Endothelial cell of umbilical vein (primary cell): ENCODE data around the gene FAM131B. TPM values are rescaled to one million over a fixed set of nuclear protein-coding genes. Genes with fewer than 3 reads are reported as not detected.

Source experiments
- BruUV-seq: library from RNA; stranded (reverse); fragments of 400-500 nt; replicated peaks from 2 replicates; lab custom pipeline; 2021; lab: Mats Ljungman, UMichigan
- CTCF ChIA-PET: fragments of 300-600, 350-600 bp; sonication (Branson Sonifier 250); formaldehyde crosslinking; loops from one replicate; lab custom pipeline; 2021; ENCODE audit warnings: antibody characterized with exemption, inconsistent platforms; lab: Charles Lee
- POLR2A ChIA-PET: fragments of 300-600, 350-600 bp; sonication (Branson Sonifier 250); formaldehyde crosslinking; loops from one replicate; lab custom pipeline; 2021; ENCODE audit warnings: antibody characterized with exemption, inconsistent platforms; lab: Charles Lee
- DNase-seq: peaks from one replicate; pipeline ENCODE4 v3.0.0-alpha.2; 2011; ENCODE audit warnings: low read depth, low spot score
- FAIRE-seq: peaks from 2 replicates; lab custom pipeline; 2011; peaks lifted over from hg19 to GRCh38; lab: Jason Lieb, UNC
- H2AFZ ChIP-seq: 2 replicates; pipeline ENCODE4 v1.6.0; 2012; ENCODE audit warnings: low read depth, low read length, control low read depth, inconsistent platforms
- H3K27ac ChIP-seq: 2 replicates; pipeline ENCODE4 v1.5.1; 2011; ENCODE audit warnings: low read depth, mild to moderate bottlenecking, control low read depth, low read length, moderate library complexity; ENCODE audit not compliant: insufficient read depth
- H3K27me3 ChIP-seq, 2 experiments: 2 replicates each; pipeline versions ENCODE4 v1.6.0 to v1.6.1; 2011; ENCODE audit warnings: low read length in 2 of 2, mixed read lengths in 1 of 2; ENCODE audit not compliant: control insufficient read depth in 2 of 2, insufficient read depth in 2 of 2
- H3K36me3 ChIP-seq, 2 experiments: 2 replicates in 1 of 2; 3 replicates in 1 of 2; pipeline ENCODE4 v1.5.1; 2011; ENCODE audit warnings: low read length in 2 of 2, mild to moderate bottlenecking in 1 of 2, moderate library complexity in 1 of 2; ENCODE audit not compliant: control insufficient read depth in 2 of 2, insufficient read depth in 2 of 2; ENCODE audit errors: extremely low read depth in 1 of 2
- H3K4me1 ChIP-seq: 3 replicates; pipeline ENCODE4 v1.5.1; 2011; ENCODE audit warnings: mild to moderate bottlenecking, low read length; ENCODE audit not compliant: control insufficient read depth, insufficient read depth; ENCODE audit errors: extremely low read depth
- H3K4me2 ChIP-seq: 2 replicates; pipeline ENCODE4 v1.6.1; 2011; ENCODE audit warnings: low read length, control low read depth, mixed read lengths; ENCODE audit not compliant: insufficient read depth
- H3K4me3 ChIP-seq, 3 experiments: fragments of 200-600 bp in 1 of 3; sonication (generic), shearing (Covaris generic) in 1 of 3; replicated peaks in 1 of 3; 2 replicates each; pipeline ENCODE4 v1.5.1; 2011 to 2016; ENCODE audit warnings: control low read depth in 3 of 3, low read length in 3 of 3, mild to moderate bottlenecking in 2 of 3, inconsistent platforms in 1 of 3, low read depth in 1 of 3, moderate library complexity in 1 of 3; ENCODE audit not compliant: insufficient read depth in 1 of 3
- H3K79me2 ChIP-seq: 2 replicates; pipeline ENCODE4 v1.6.0; 2012; ENCODE audit warnings: low read length, inconsistent platforms; ENCODE audit not compliant: control insufficient read depth, insufficient read depth
- H3K9ac ChIP-seq: replicated peaks from 2 replicates; pipeline ENCODE3; 2011; ENCODE audit warnings: low read length, control low read depth; ENCODE audit not compliant: insufficient read depth; ENCODE audit errors: extremely low read depth
- H3K9me1 ChIP-seq: replicated peaks from 3 replicates; pipeline ENCODE4 v1.6.0; 2011; ENCODE audit warnings: mild to moderate bottlenecking, low read length; ENCODE audit not compliant: control insufficient read depth, insufficient read depth; ENCODE audit errors: extremely low read depth
- H3K9me3 ChIP-seq: replicated peaks from 2 replicates; pipeline ENCODE4 v1.5.1; 2012; ENCODE audit warnings: low read length, inconsistent platforms; ENCODE audit not compliant: control insufficient read depth, insufficient read depth
- H4K20me1 ChIP-seq: replicated peaks from 2 replicates; pipeline ENCODE3; 2011; ENCODE audit warnings: mild to moderate bottlenecking, low read length; ENCODE audit not compliant: control insufficient read depth, insufficient read depth; ENCODE audit errors: extremely low read depth
- CTCF ChIP-seq, 2 donors: IDR thresholded peaks; 1 replicate in 1 of 2; 2 replicates in 1 of 2; pipeline ENCODE4 v1.5.1; 2011; ENCODE audit warnings: low read length in 2 of 2, mild to moderate bottlenecking in 2 of 2, moderate library complexity in 2 of 2, control low read depth in 1 of 2, inconsistent platforms in 1 of 2, low read depth in 1 of 2; ENCODE audit not compliant: insufficient read depth in 1 of 2; ENCODE audit errors: extremely low read depth in 1 of 2
- EZH2 ChIP-seq: IDR thresholded peaks from 2 replicates; pipeline ENCODE4 v1.6.1; 2012; ENCODE audit warnings: borderline replicate concordance, low read depth, mild to moderate bottlenecking, moderate library complexity, low read length, inconsistent platforms; ENCODE audit not compliant: severe bottlenecking
- FOS ChIP-seq: IDR thresholded peaks from 2 replicates; pipeline ENCODE4 v1.6.1; 2011; ENCODE audit warnings: mild to moderate bottlenecking, low read length, moderate library complexity, borderline replicate concordance; ENCODE audit not compliant: insufficient read depth
- JUN ChIP-seq: IDR thresholded peaks from 2 replicates; pipeline ENCODE4 v1.6.1; 2011; ENCODE audit warnings: borderline replicate concordance, low read depth; ENCODE audit not compliant: insufficient read length, insufficient read depth
- MAX ChIP-seq: IDR thresholded peaks from 2 replicates; pipeline ENCODE4 v1.6.1; 2011; ENCODE audit not compliant: insufficient read depth, insufficient read length
- MYC ChIP-seq: IDR thresholded peaks from one replicate; pipeline ENCODE4 v1.6.1; 2011; ENCODE audit warnings: mild to moderate bottlenecking, low read depth, low read length
- POLR2A ChIP-seq: IDR thresholded peaks from 2 replicates; pipeline ENCODE4 v1.6.1; 2012; ENCODE audit warnings: low read depth, mild to moderate bottlenecking, control low read depth, low read length
- POLR2AphosphoS5 ChIP-seq: IDR thresholded peaks from 2 replicates; pipeline ENCODE4 v1.6.1; 2012; ENCODE audit warnings: low read depth, mild to moderate bottlenecking, control low read depth, low read length, moderate library complexity; ENCODE audit not compliant: insufficient read depth
- dilution Hi-C: fragments of 300-500 bp; cut with MboI; formaldehyde crosslinking; loops from one replicate; pipeline ENCODE4 v1.15.0; 2019; ENCODE audit warnings: low sequenced_read_pairs; ENCODE audit not compliant: extremely low pct_ligation_motif_present
- intact Hi-C: fragments of 100-400 bp; cut with micrococcal nuclease; formaldehyde crosslinking; loops from one replicate; pipeline ENCODE4 v1.10.0; 2022
- polyA plus RNA-seq, 4 experiments: library from polyadenylated mRNA; depleted of rRNA in 3 of 4; stranded (reverse) in 3 of 4; unstranded in 1 of 4; fragments of >200 nt; gene quantifications; 2 replicates each; pipeline versions ENCODE4 v1.2.1 to v1.2.3, GENCODE V29; 2011 to 2012; ENCODE audit warnings: missing spikeins in 1 of 4
- total RNA-seq: library from RNA; stranded (reverse); gene quantifications from 2 replicates; pipeline ENCODE4 v1.2.3, GENCODE V29; 2021

FAM131B gene
- total and polyA plus RNA-seq, 2 donors (not counting 3 experiments of a cell fraction or from before 2014, with no cell fraction given) = 1.6 to 1.8 TPM

GRCh38 chr7:143396182-143396581 lies 33.7 kb upstream of the FAM131B start:
- dilution Hi-C loops = loop anchor here (25.0 kb wide), 1 partner anchor 116 kb away; no protein-coding TSS in a partner anchor
- ChIA-PET CTCF (interaction anchor here (0.6 to 2.0 kb wide), 10 partner anchors 9 to 341 kb away, joined by 3 to 12 read pairs (median 4); no protein-coding TSS in a partner anchor), POLR2A (interaction anchor here (1.7 to 1.9 kb wide), 2 partner anchors 11 to 16 kb away, joined by 6 to 17 read pairs; partner anchors contain the start of gene ZYX)

More at GRCh38 chr7:143396182-143396581, 33.7 kb upstream of the FAM131B start:
- no peak overlapping the region for H3K4me3 ChIP-seq
- intact Hi-C loops = no loop called here
- DNase-seq (no peak), FAIRE-seq (no peak)
- H3K9me1 ChIP-seq = no peaks in the 10 kb centered on the region
- BruUV-seq = no TSS peak
- no peaks in the 10 kb centered on the region for H3K9me3 ChIP-seq
- no peak overlapping the region for H3K27ac ChIP-seq
- no peak for TF ChIP-seq MAX
- TF ChIP-seq POLR2A = no peak
- no peak for TF ChIP-seq MYC
- no peak for TF ChIP-seq JUN
- no peak for TF ChIP-seq POLR2AphosphoS5
- TF ChIP-seq FOS = no peak
- TF ChIP-seq EZH2 = no peak
- no peak for TF ChIP-seq CTCF (IDR thresholded peaks at IDR 0.05; ENCODE audit: extremely low read depth in 1 of 2, insufficient read depth in 1 of 2, low read depth in 1 of 2, low read length in 2 of 2)
- no peak overlapping the region for H3K9ac ChIP-seq
- H3K79me2 ChIP-seq = no peaks in the 10 kb centered on the region
- peaks cover 39% of the 10 kb centered on the region for H3K4me1 ChIP-seq
- H3K27me3 ChIP-seq = no peaks in the 10 kb centered on the region
- no peak overlapping the region for H3K4me2 ChIP-seq
- no peaks in the 10 kb centered on the region for H4K20me1 ChIP-seq
- no peak overlapping the region for H2AFZ ChIP-seq
- peaks cover 1 to 3% of the 10 kb centered on the region in 2 experiments for H3K36me3 ChIP-seq
